HCT116 (cell line): ENCODE measurements around the gene FAH. TPM values are rescaled to one million over a fixed set of nuclear protein-coding genes. Genes with fewer than 3 reads are reported as not detected.

Experiments used
- ATAC-seq: fragments of 200-7000 bp; cut with Tn5 transposase; 2 replicates; pipeline ENCODE4 v1.9.1; 2020; ENCODE audit warnings: mild to moderate bottlenecking, moderate library complexity
- BruUV-seq: library from RNA; stranded (reverse); fragments of 400-500 nt; replicated peaks from 2 replicates; lab custom pipeline; 2021; lab: Mats Ljungman, UMichigan
- CTCF ChIA-PET: fragments of 300-600 bp; sonication (Branson Sonifier 250); formaldehyde crosslinking; loops from one replicate; lab custom pipeline; 2021; ENCODE audit warnings: antibody characterized with exemption; lab: Charles Lee
- POLR2A ChIA-PET: fragments of 300-600, 350-600 bp; sonication (Branson Sonifier 250); formaldehyde crosslinking; loops from one replicate; lab custom pipeline; 2021; ENCODE audit warnings: antibody characterized with exemption; lab: Charles Lee
- RAD21 ChIA-PET, 2 experiments: fragments of 300-600 bp; sonication (Branson Sonifier 250); formaldehyde crosslinking; loops; one replicate each; lab custom pipeline; 2023; ENCODE audit warnings: low total read pairs in 2 of 2; ENCODE audit not compliant: uncharacterized antibody in 2 of 2, unreplicated experiment in 2 of 2, low non-redundant PET in 1 of 2; lab: Charles Lee
- DNase-seq: peaks from one replicate; pipeline ENCODE4 v3.0.0-alpha.2; 2010; ENCODE audit warnings: low read depth, low spot score
- H2AFZ ChIP-seq: fragments of 200-600 bp; shearing (Covaris generic), sonication (generic); 2 replicates; pipeline ENCODE4 v1.6.1; 2017; ENCODE audit warnings: low read depth, mixed run types, mixed read lengths, antibody characterized with exemption, low read length; ENCODE audit not compliant: poor library complexity, severe bottlenecking
- H3K27ac ChIP-seq: 2 replicates; pipeline ENCODE4 v1.5.1; 2012; ENCODE audit warnings: low read depth, low read length
- H3K27me3 ChIP-seq: fragments of 200-600 bp; sonication (generic); 2 replicates; pipeline ENCODE4 v1.6.1; 2016; ENCODE audit warnings: mixed run types, low read length, mixed read lengths; ENCODE audit not compliant: insufficient read depth
- H3K36me3 ChIP-seq, 2 experiments: fragments of 200-500 bp in 1 of 2; fragments of 200-600 bp in 1 of 2; sonication (Bioruptor generic) in 1 of 2; sonication (generic) in 1 of 2; 2 replicates each; pipeline versions ENCODE4 v1.5.1 to v1.6.1; 2014 to 2016; ENCODE audit warnings: low read length in 2 of 2, inconsistent platforms in 1 of 2, mixed read lengths in 1 of 2, mixed run types in 1 of 2; ENCODE audit not compliant: insufficient read depth in 2 of 2, control insufficient read depth in 1 of 2
- H3K4me1 ChIP-seq, 2 experiments: fragments of 200-600 bp in 1 of 2; sonication (generic) in 1 of 2; 2 replicates each; pipeline versions ENCODE4 v1.5.1 to v1.6.1; 2012 to 2017; ENCODE audit warnings: low read length in 2 of 2, inconsistent platforms in 1 of 2, mild to moderate bottlenecking in 1 of 2, mixed read lengths in 1 of 2, mixed run types in 1 of 2, moderate library complexity in 1 of 2; ENCODE audit not compliant: insufficient read depth in 2 of 2, control insufficient read depth in 1 of 2
- H3K4me2 ChIP-seq: fragments of 200-600 bp; sonication (generic); 2 replicates; pipeline ENCODE4 v1.6.1; 2017; ENCODE audit warnings: mixed run types, low read length, mixed read lengths
- H3K4me3 ChIP-seq, 2 experiments: fragments of 200-600 bp in 1 of 2; sonication (generic) in 1 of 2; replicated peaks in 1 of 2; 2 replicates each; pipeline ENCODE4 v1.5.1; 2011 to 2016; ENCODE audit warnings: low read length in 2 of 2, control low read depth in 1 of 2, low read depth in 1 of 2, mild to moderate bottlenecking in 1 of 2, mixed read lengths in 1 of 2, mixed run types in 1 of 2
- H3K79me2 ChIP-seq: fragments of 200-600 bp; sonication (generic); 2 replicates; pipeline ENCODE4 v1.6.1; 2017; ENCODE audit warnings: mild to moderate bottlenecking, mixed run types, low read length, moderate library complexity, mixed read lengths; ENCODE audit not compliant: insufficient read depth
- H3K9ac ChIP-seq: fragments of 200-600 bp; sonication (generic); 2 replicates; pipeline ENCODE4 v1.6.1; 2016; ENCODE audit warnings: low read length, mixed read lengths
- H3K9me2 ChIP-seq: fragments of 200-600 bp; sonication (generic), shearing (Covaris generic); 2 replicates; pipeline ENCODE4 v1.6.1; 2017; ENCODE audit warnings: mixed run types, mild to moderate bottlenecking, moderate library complexity; ENCODE audit not compliant: insufficient read depth
- H3K9me3 ChIP-seq, 2 experiments: fragments of 200-500 bp in 1 of 2; fragments of 200-600 bp in 1 of 2; sonication (Bioruptor generic) in 1 of 2; sonication (generic) in 1 of 2; 2 replicates each; pipeline ENCODE4 v1.6.1; 2014 to 2017; ENCODE audit warnings: low read length in 2 of 2, mixed read lengths in 2 of 2, inconsistent platforms in 1 of 2, low read depth in 1 of 2, mild to moderate bottlenecking in 1 of 2, mixed run types in 1 of 2, moderate library complexity in 1 of 2; ENCODE audit not compliant: control insufficient read depth in 1 of 2, insufficient read depth in 1 of 2
- H4K20me1 ChIP-seq: fragments of 200-600 bp; sonication (generic), shearing (Covaris generic); 2 replicates; pipeline ENCODE4 v1.6.1; 2017; ENCODE audit warnings: mixed run types, mild to moderate bottlenecking, moderate library complexity; ENCODE audit not compliant: insufficient read depth
- EGR1 ChIP-seq: IDR thresholded peaks from 2 replicates; pipeline ENCODE4 v1.6.1; 2012; ENCODE audit warnings: low read depth
- EZH2phosphoT487 ChIP-seq: fragments of 200-600 bp; IDR thresholded peaks from 2 replicates; pipeline ENCODE4 v1.6.1; 2018; ENCODE audit warnings: antibody characterized with exemption, borderline replicate concordance
- FOSL1 ChIP-seq: IDR thresholded peaks from 2 replicates; pipeline ENCODE4 v1.6.1; 2012; ENCODE audit warnings: low read depth
- POLR2A ChIP-seq: IDR thresholded peaks from 2 replicates; pipeline ENCODE4 v1.7.0; 2011; ENCODE audit warnings: borderline replicate concordance; ENCODE audit not compliant: insufficient read depth, insufficient read length; ENCODE audit errors: extremely low read depth
- POLR2AphosphoS5 ChIP-seq: IDR thresholded peaks from 2 replicates; pipeline ENCODE4 v1.6.1; 2011; ENCODE audit warnings: mild to moderate bottlenecking, low read depth, low read length, moderate library complexity
- RAD21 ChIP-seq: IDR thresholded peaks from 2 replicates; pipeline ENCODE4 v1.6.1; 2012; ENCODE audit warnings: low read depth, mild to moderate bottlenecking
- SIN3A ChIP-seq: IDR thresholded peaks from 2 replicates; pipeline ENCODE4 v1.6.1; 2012; ENCODE audit warnings: low read depth
- SP1 ChIP-seq: IDR thresholded peaks from 2 replicates; pipeline ENCODE4 v1.6.1; 2012; ENCODE audit warnings: low read depth
- SRF ChIP-seq: IDR thresholded peaks from 2 replicates; pipeline ENCODE4 v1.6.1; 2012; ENCODE audit warnings: low read depth
- TCF7L2 ChIP-seq: IDR thresholded peaks from 2 replicates; pipeline ENCODE4 v1.7.0; 2011; ENCODE audit warnings: borderline replicate concordance, inconsistent platforms; ENCODE audit not compliant: insufficient read depth, insufficient read length; ENCODE audit errors: extremely low read depth
- YY1 ChIP-seq: IDR thresholded peaks from 2 replicates; pipeline ENCODE4 v1.6.1; 2011; ENCODE audit warnings: low read length, low read depth, moderate library complexity, mild to moderate bottlenecking; ENCODE audit not compliant: insufficient replicate concordance; ENCODE audit errors: extremely low read depth
- ZNF274 ChIP-seq: fragments of 200-500 bp; sonication (Bioruptor generic); IDR thresholded peaks from 2 replicates; pipeline ENCODE4 v1.6.1; 2014; ENCODE audit warnings: mild to moderate bottlenecking, low read depth, low read length, inconsistent platforms
- intact Hi-C: fragments of 100-400 bp; cut with micrococcal nuclease; formaldehyde crosslinking; loops from 2 replicates; pipeline ENCODE4 v1.10.0; 2022
- total RNA-seq: library from RNA; stranded (reverse); gene quantifications from one replicate; pipeline ENCODE4 v1.2.1, GENCODE V29; 2021; ENCODE audit not compliant: unreplicated experiment
- TF ChIP-seq, protein P1 (sequence below): IDR thresholded peaks from 2 replicates; pipeline ENCODE4 v1.6.1; 2012; ENCODE audit warnings: low read depth
- TF ChIP-seq, protein P2 (sequence below): IDR thresholded peaks from 2 replicates; pipeline ENCODE4 v1.6.1; 2012

FAH gene
- total RNA-seq, 1 experiment from 2014 or later, result 20.0 TPM

DNA sequence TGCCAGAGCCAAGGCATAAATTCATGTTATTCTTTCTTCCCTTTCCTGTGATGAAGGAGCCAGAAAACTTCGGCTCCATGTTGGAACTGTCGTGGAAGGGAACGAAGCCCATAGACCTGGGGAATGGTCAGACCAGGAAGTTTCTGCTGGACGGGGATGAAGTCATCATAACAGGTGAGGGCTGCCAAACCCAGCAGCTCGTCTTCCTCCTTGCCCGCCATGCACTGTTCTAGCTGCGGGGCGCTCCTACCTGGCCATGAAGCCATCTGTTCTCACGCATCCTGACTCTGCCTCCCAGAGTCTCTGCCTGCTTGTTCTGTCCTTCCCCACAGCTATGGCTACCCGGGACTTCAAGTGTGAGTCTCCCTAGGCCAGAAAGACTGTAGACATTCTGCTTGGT, 28.2 kb downstream of the FAH start:
- H3K4me1 ChIP-seq, result peaks cover 0 to 10% of the 10 kb centered on the region in 2 experiments; a peak in 2 of 4 replicates
- ChIA-PET RAD21 (no interaction called here), POLR2A (no interaction called here), CTCF (no interaction called here)
- no TSS peak for BruUV-seq
- DNase-seq, result no peak
- H3K36me3 ChIP-seq, result no peaks in the 10 kb centered on the region
- intact Hi-C loops, result no loop called here
- no peak overlapping the region for H3K4me3 ChIP-seq
- H3K4me2 ChIP-seq, result no peak overlapping the region
- H3K9ac ChIP-seq, result no peak overlapping the region
- H3K27me3 ChIP-seq, result no peaks in the 10 kb centered on the region
- no peak for ATAC-seq
- H4K20me1 ChIP-seq, result no peaks in the 10 kb centered on the region
- H2AFZ ChIP-seq, result no peak overlapping the region
- H3K27ac ChIP-seq, result no peak overlapping the region
- no peaks in the 10 kb centered on the region for H3K9me2 ChIP-seq
- no peaks in the 10 kb centered on the region for H3K9me3 ChIP-seq
- no peaks in the 10 kb centered on the region for H3K79me2 ChIP-seq
- TF ChIP-seq ZNF274 (no peak), EGR1 (no peak)
- TF ChIP-seq, all 23 proteins: peak for 0

DNA sequence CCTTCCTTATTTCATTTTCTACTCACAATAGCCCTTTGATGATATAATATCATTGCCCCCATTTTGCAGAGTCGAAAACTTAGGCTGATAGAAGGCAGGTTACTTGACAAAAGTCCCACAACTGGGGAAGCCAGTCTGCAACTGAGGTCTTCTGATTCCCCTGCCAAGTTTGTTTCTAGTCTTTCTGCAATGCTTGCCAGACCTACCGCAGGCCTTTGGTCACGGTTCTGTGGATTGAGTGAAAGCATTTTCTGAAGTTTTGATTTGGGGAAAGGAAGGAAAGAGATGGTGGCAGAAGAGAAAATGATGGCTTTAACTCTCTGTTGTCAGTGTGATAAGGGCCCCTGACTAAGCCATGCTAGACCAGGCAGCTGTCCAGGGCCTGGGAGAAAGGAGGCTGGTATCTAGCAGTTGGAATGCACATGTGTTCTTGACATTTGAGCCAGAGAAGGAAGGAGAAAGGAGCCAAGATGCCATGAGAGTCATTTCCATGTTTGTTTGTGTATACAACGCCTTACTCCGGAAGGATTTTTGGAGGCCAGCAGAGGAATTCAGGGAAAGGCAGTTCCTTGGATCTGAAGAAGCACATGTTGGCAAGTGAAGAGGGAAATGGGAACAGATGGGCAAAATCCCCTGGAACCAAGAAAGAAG, 29.9 kb downstream of the FAH start:
- no peak overlapping the region for H3K4me3 ChIP-seq
- H3K9me2 ChIP-seq, result no peaks in the 10 kb centered on the region
- H2AFZ ChIP-seq, result no peak overlapping the region
- peaks cover 0 to 10% of the 10 kb centered on the region in 2 experiments; a peak in 2 of 4 replicates for H3K4me1 ChIP-seq
- intact Hi-C loops, result no loop called here
- no TSS peak for BruUV-seq
- no peaks in the 10 kb centered on the region for H3K79me2 ChIP-seq
- no peak for ATAC-seq
- no peaks in the 10 kb centered on the region for H4K20me1 ChIP-seq
- ChIA-PET CTCF (no interaction called here), POLR2A (no interaction called here), RAD21 (no interaction called here)
- no peak overlapping the region for H3K27ac ChIP-seq
- peaks cover 0 to 2% of the 10 kb centered on the region in 2 experiments; a peak in 1 of 4 replicates for H3K36me3 ChIP-seq
- DNase-seq, result no peak
- H3K9ac ChIP-seq, result no peak overlapping the region
- no peaks in the 10 kb centered on the region for H3K27me3 ChIP-seq
- H3K4me2 ChIP-seq, result no peak overlapping the region
- H3K9me3 ChIP-seq, result no peaks in the 10 kb centered on the region
- TF ChIP-seq, protein P1, sequence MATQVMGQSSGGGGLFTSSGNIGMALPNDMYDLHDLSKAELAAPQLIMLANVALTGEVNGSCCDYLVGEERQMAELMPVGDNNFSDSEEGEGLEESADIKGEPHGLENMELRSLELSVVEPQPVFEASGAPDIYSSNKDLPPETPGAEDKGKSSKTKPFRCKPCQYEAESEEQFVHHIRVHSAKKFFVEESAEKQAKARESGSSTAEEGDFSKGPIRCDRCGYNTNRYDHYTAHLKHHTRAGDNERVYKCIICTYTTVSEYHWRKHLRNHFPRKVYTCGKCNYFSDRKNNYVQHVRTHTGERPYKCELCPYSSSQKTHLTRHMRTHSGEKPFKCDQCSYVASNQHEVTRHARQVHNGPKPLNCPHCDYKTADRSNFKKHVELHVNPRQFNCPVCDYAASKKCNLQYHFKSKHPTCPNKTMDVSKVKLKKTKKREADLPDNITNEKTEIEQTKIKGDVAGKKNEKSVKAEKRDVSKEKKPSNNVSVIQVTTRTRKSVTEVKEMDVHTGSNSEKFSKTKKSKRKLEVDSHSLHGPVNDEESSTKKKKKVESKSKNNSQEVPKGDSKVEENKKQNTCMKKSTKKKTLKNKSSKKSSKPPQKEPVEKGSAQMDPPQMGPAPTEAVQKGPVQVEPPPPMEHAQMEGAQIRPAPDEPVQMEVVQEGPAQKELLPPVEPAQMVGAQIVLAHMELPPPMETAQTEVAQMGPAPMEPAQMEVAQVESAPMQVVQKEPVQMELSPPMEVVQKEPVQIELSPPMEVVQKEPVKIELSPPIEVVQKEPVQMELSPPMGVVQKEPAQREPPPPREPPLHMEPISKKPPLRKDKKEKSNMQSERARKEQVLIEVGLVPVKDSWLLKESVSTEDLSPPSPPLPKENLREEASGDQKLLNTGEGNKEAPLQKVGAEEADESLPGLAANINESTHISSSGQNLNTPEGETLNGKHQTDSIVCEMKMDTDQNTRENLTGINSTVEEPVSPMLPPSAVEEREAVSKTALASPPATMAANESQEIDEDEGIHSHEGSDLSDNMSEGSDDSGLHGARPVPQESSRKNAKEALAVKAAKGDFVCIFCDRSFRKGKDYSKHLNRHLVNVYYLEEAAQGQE, result no peak
- no peak for TF ChIP-seq SP1
- TF ChIP-seq RAD21, result no peak
- no peak for TF ChIP-seq SIN3A
- TF ChIP-seq FOSL1, result no peak
- TF ChIP-seq YY1, result no peak
- TF ChIP-seq EZH2phosphoT487, result no peak
- no peak for TF ChIP-seq EGR1
- TF ChIP-seq TCF7L2, result no peak
- no peak for TF ChIP-seq SRF
- TF ChIP-seq POLR2A, result no peak
- TF ChIP-seq, protein P2, sequence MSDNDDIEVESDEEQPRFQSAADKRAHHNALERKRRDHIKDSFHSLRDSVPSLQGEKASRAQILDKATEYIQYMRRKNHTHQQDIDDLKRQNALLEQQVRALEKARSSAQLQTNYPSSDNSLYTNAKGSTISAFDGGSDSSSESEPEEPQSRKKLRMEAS, result no peak
- no peak for TF ChIP-seq POLR2AphosphoS5
